ENCODE results near the gene PAQR4.

The PAQR4 gene

DNA sequence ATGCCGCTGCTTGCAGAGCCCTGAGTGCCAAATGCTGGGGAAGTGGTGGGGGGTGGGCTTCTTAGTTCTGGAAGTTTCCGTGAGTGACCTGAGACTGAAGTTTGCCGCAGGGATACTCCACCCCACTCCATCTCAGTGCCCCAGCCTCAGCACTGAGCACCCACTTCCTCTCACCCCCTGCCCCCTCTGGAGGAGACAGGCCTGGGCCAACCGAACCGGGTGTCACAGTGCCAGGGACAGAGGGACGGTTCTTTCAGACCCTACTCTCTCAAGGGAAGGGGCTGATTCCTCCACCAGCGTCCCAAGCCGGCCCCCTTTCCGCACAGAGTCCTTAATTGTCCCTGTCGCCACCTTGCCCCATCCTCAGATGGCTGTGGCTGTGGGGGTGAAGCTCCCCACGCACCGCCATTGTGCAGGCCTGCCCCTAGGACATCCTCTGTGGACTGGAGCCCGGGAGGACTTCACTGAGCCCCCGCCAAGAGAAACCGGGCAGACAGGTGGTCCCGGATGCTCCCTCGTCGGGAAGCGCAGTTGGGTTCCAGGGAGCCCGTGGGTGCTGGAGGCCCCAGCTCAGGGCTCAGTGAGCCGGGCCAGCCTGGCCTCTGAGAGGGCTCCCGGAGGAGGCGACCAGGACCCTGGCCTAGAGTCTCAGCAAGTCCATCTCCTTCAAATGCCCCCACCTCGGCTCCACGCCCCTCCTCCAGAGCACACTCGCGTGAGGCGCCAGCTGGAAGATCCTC is 6.6 kb upstream of the PAQR4 start:
- Histone ChIP-seq H3K79me1 (ENCODE audit: low read depth, low read length) (peaks cover 4% of the 10 kb centered on the region), H3K23ac (ENCODE audit: low read depth, low read length, poor library complexity) (peak overlapping the region; percentile 91), H2BK15ac (ENCODE audit: low read length) (peak overlapping the region; percentile 97), H4K91ac (ENCODE audit: low read depth, low read length, poor library complexity) (no peak overlapping the region), H3K4ac (ENCODE audit: low read length) (no peak overlapping the region), H3K14ac (ENCODE audit: low read length) (peak overlapping the region; percentile 71), H3K4me3 (ENCODE audit: low read length in 2 of 2) (no peak overlapping the region), H3K27ac (replicated peaks; ENCODE audit: low read length) (no peak overlapping the region), H3K4me2 (ENCODE audit: insufficient read depth, low read length, poor library complexity, severe bottlenecking) (peak overlapping the region; percentile 98), H2BK12ac (ENCODE audit: low read length) (peak overlapping the region; percentile 90), H3K27me3 (ENCODE audit: control insufficient read depth in 3 of 3, insufficient read depth in 3 of 3, low read depth in 1 of 3, low read length in 3 of 3) (peaks cover 0 to 33% (median 20%) of the 10 kb centered on the region in 3 experiments), H3K9me3 (replicated peaks in 1 of 2; ENCODE audit: control insufficient read depth in 2 of 2, insufficient read depth in 1 of 2, low read depth in 1 of 2, low read length in 2 of 2) (no peaks in the 10 kb centered on the region), H2AFZ (ENCODE audit: low read length) (peak overlapping the region; percentile 98), H2BK5ac (ENCODE audit: low read length) (peak overlapping the region; percentile 93), H2AK5ac (ENCODE audit: low read depth, low read length) (peak overlapping the region; percentile 95), H3K9ac (ENCODE audit: low read depth, low read length, poor library complexity) (peak overlapping the region; percentile 84), H4K8ac (ENCODE audit: low read depth, low read length) (peak overlapping the region; percentile 65), H3K18ac (ENCODE audit: low read length) (peak overlapping the region; percentile 94), H3K36me3 (replicated peaks in 1 of 2; ENCODE audit: control insufficient read depth in 2 of 2, insufficient read depth in 2 of 2, low read length in 2 of 2) (no peaks in the 10 kb centered on the region), H2BK120ac (ENCODE audit: low read depth, low read length) (peak overlapping the region; percentile 63), H3K4me1 (ENCODE audit: control insufficient read depth in 2 of 2, insufficient read depth in 1 of 2, low read depth in 1 of 2, low read length in 2 of 2) (peaks cover 8 to 16% of the 10 kb centered on the region in 2 donors)
- no CpG with 5 or more reads among the region's 28 CpGs for WGBS, 2 donors (ENCODE audit: extremely low coverage in 2 of 2, insufficient read length in 2 of 2, insufficient replicate concordance in 1 of 2)
- DNase-seq (ENCODE audit: low spot score), result no peak

- H3K4me2 ChIP-seq (ENCODE audit: insufficient read depth, low read length, poor library complexity, severe bottlenecking), result peak overlapping the region; percentile 98
- H3K27me3 ChIP-seq (ENCODE audit: control insufficient read depth in 3 of 3, insufficient read depth in 3 of 3, low read depth in 1 of 3, low read length in 3 of 3), result peaks cover 0 to 36% (median 20%) of the 10 kb centered on the region in 3 experiments
- no peaks in the 10 kb centered on the region for H3K36me3 ChIP-seq (replicated peaks in 1 of 2; ENCODE audit: control insufficient read depth in 2 of 2, insufficient read depth in 2 of 2, low read length in 2 of 2)
- peak overlapping the region; percentile 95 for H2AK5ac ChIP-seq (ENCODE audit: low read depth, low read length)
- peak overlapping the region; percentile 14 for H3K27ac ChIP-seq (replicated peaks; ENCODE audit: low read length)
- H3K4me3 ChIP-seq (ENCODE audit: low read length in 2 of 2), result peak overlapping the region; percentile 49 to 84
- H3K9me3 ChIP-seq (replicated peaks in 1 of 2; ENCODE audit: control insufficient read depth in 2 of 2, insufficient read depth in 1 of 2, low read depth in 1 of 2, low read length in 2 of 2), result no peaks in the 10 kb centered on the region
- peak overlapping the region; percentile 84 for H3K9ac ChIP-seq (ENCODE audit: low read depth, low read length, poor library complexity)
- peak overlapping the region; percentile 97 for H2BK15ac ChIP-seq (ENCODE audit: low read length)
- WGBS, 2 donors (ENCODE audit: extremely low coverage in 2 of 2, insufficient read length in 2 of 2, insufficient replicate concordance in 1 of 2), result no CpG with 5 or more reads among the region's 40 CpGs
- no peak overlapping the region for H4K91ac ChIP-seq (ENCODE audit: low read depth, low read length, poor library complexity)
- H3K23ac ChIP-seq (ENCODE audit: low read depth, low read length, poor library complexity), result peak overlapping the region; percentile 91
- peak overlapping the region; percentile 84 for H2BK12ac ChIP-seq (ENCODE audit: low read length)
- DNase-seq (ENCODE audit: low spot score), result peak; percentile 59
- H3K14ac ChIP-seq (ENCODE audit: low read length), result peak overlapping the region; percentile 71
- H2AFZ ChIP-seq (ENCODE audit: low read length), result peak overlapping the region; percentile 98
- no peak overlapping the region for H2BK120ac ChIP-seq (ENCODE audit: low read depth, low read length)
- H3K18ac ChIP-seq (ENCODE audit: low read length), result peak overlapping the region; percentile 95
- no peak overlapping the region for H4K8ac ChIP-seq (ENCODE audit: low read depth, low read length)
- H3K79me1 ChIP-seq (ENCODE audit: low read depth, low read length), result peaks cover 5% of the 10 kb centered on the region
- H3K4me1 ChIP-seq (ENCODE audit: control insufficient read depth in 2 of 2, insufficient read depth in 1 of 2, low read depth in 1 of 2, low read length in 2 of 2), result peaks cover 8 to 16% of the 10 kb centered on the region in 2 donors
- peak overlapping the region; percentile 93 for H2BK5ac ChIP-seq (ENCODE audit: low read length)
- no peak overlapping the region for H3K4ac ChIP-seq (ENCODE audit: low read length)
These were observed 6.0 kb upstream of the PAQR4 start for GRCh38 chr16:2963074-2963722.

DNA sequence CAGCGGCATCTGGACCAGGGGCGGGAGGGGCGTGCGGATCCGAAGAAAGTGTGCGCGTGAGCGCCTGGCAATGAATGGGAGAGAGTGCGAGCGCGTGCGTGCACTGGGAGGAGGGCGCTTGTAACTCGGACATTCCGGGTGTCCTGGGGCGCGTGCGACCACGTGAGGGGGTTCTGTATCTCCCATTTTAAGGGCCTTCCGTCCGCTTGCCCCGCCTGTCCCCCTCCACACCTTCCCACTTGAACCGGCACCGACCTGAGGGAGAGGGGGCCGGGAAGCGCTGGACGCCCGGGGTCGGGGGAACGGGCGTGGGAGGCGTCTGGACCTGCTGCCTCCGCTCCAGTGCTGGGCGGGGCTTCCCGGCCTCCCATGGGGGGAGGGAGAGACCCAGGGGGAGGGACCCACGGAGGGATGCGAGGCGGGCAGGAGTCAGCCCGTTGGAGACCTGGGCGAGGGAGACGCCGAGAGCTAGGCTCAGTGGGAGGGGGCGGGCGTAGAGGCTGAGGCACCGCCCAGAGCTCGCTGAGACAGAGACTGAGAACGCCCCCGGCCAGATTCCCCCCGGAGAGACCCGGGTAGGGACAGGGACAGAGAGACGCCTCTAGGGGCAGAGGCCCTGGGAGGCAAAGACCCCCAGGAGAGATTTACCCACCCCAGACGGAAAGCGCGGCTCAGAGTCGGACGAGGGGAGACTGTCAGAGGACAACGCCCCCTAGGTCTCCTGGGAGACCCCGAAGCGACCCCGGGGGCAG is 5.2 kb upstream of the PAQR4 start, which contains the start of gene KREMEN2:
TSS of gene KREMEN2 (plus strand) at position 553 of the 752 bp plus-strand sequence. CDS start 246 bp downstream, outside the sequence.
- Histone ChIP-seq H3K4ac (ENCODE audit: low read length) (no peak within 1 kb of the TSS), H3K4me3 (ENCODE audit: low read length in 2 of 2) (peak within 1 kb of the TSS; percentile 49 to 84), H3K14ac (ENCODE audit: low read length) (peak within 1 kb of the TSS; percentile 100), H3K4me1 (ENCODE audit: control insufficient read depth in 2 of 2, insufficient read depth in 1 of 2, low read depth in 1 of 2, low read length in 2 of 2) (peaks cover 13 to 19% of the 10 kb centered on the region in 2 donors), H2BK12ac (ENCODE audit: low read length) (peak within 1 kb of the TSS; percentile 95), H3K27me3 (ENCODE audit: control insufficient read depth in 3 of 3, insufficient read depth in 3 of 3, low read depth in 1 of 3, low read length in 3 of 3) (peaks cover 0 to 40% (median 20%) of the 10 kb centered on the region in 3 experiments), H2BK5ac (ENCODE audit: low read length) (peak within 1 kb of the TSS; percentile 93), H4K91ac (ENCODE audit: low read depth, low read length, poor library complexity) (no peak within 1 kb of the TSS), H2AFZ (ENCODE audit: low read length) (peak within 1 kb of the TSS; percentile 98), H2BK120ac (ENCODE audit: low read depth, low read length) (peak within 1 kb of the TSS; percentile 61), H3K9me3 (replicated peaks in 1 of 2; ENCODE audit: control insufficient read depth in 2 of 2, insufficient read depth in 1 of 2, low read depth in 1 of 2, low read length in 2 of 2) (no peaks in the 10 kb centered on the region), H3K36me3 (replicated peaks in 1 of 2; ENCODE audit: control insufficient read depth in 2 of 2, insufficient read depth in 2 of 2, low read length in 2 of 2) (no peaks in the 10 kb centered on the region), H3K79me1 (ENCODE audit: low read depth, low read length) (peaks cover 5% of the 10 kb centered on the region), H3K18ac (ENCODE audit: low read length) (peak within 1 kb of the TSS; percentile 95), H3K4me2 (ENCODE audit: insufficient read depth, low read length, poor library complexity, severe bottlenecking) (peak within 1 kb of the TSS; percentile 98), H2AK5ac (ENCODE audit: low read depth, low read length) (peak within 1 kb of the TSS; percentile 95), H4K8ac (ENCODE audit: low read depth, low read length) (no peak within 1 kb of the TSS), H3K27ac (replicated peaks; ENCODE audit: low read length) (peak within 1 kb of the TSS; percentile 14), H2BK15ac (ENCODE audit: low read length) (peak within 1 kb of the TSS; percentile 97), H3K9ac (ENCODE audit: low read depth, low read length, poor library complexity) (peak within 1 kb of the TSS; percentile 89), H3K23ac (ENCODE audit: low read depth, low read length, poor library complexity) (peak within 1 kb of the TSS; percentile 96)
- DNase-seq (ENCODE audit: low spot score), result peak; percentile 64
- WGBS, 2 donors (ENCODE audit: extremely low coverage in 2 of 2, insufficient read length in 2 of 2, insufficient replicate concordance in 1 of 2), result no CpG with 5 or more reads among the region's 60 CpGs
